Myocyte (in vitro differentiated cells): ENCODE data around the gene PSMA3. TPM values are rescaled to one million over a fixed set of nuclear protein-coding genes. Genes with fewer than 3 reads are reported as not detected.
"Not testable (repeated sequence)": the region's sequence is repeated elsewhere in the genome, so short reads cannot be mapped to it uniquely, and the experiment has no call there.

Experiments
- DNase-seq: peaks from one replicate; pipeline ENCODE4 v3.0.0-alpha.2; 2012; ENCODE audit warnings: low read depth
- polyA plus RNA-seq: library from polyadenylated mRNA; unstranded; fragments of >200 nt; gene quantifications from one replicate; pipeline ENCODE4 v1.2.1, GENCODE V29; 2012; ENCODE audit warnings: missing spikeins
- total RNA-seq: library from RNA; depleted of rRNA; stranded (reverse); fragments of >200 nt; gene quantifications from 2 replicates; pipeline ENCODE4 v1.2.3, GENCODE V29; 2014

The PSMA3 gene
- 83.0 and 88.5 TPM in 2 replicates for total RNA-seq
- 80.7 TPM for polyA plus RNA-seq

DNA sequence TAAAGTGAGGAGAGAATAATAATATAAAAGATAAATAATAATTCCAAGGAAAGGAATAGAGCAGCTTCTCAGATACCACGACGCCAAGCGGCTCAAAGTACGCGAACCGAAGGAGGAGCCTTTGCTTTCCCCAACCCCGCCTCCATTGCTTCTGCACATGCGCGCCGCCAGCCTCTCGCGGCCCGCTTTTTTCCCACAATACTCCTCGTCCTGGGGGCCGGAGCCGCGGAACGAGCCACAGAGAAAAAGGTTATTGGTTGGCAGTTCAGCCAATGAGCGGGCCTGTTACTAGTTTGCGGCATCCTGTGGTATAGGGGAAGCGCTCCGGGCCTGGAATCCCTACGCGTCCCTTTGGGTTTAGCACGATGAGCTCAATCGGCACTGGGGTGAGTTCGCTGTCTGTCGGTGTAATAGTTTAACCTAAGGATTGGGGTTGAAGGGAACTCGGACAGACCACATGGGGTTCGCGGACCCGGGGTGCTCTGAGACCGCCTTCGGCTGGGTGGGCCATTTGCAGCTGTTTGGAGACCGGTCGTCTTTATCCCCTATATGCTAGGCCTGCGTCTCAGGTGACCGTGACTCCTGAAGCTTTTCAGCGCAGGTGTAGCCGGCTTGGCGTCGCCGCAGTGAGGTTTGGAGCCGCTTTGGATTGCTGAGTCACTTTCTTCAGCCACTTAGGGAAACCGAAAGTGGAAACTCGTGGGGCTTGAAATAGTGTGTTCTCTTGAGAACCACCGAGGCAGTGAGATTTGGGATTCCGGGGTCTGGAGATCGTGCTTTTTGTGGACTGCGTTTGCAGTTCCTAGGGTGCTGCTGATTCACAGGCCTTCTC, at the start of gene PSMA3:
TSS of gene PSMA3 (plus strand) at position 288 of the 832 bp plus-strand sequence. CDS start at position 366, 78 bp downstream.
- peak; percentile 98 for DNase-seq

DNA sequence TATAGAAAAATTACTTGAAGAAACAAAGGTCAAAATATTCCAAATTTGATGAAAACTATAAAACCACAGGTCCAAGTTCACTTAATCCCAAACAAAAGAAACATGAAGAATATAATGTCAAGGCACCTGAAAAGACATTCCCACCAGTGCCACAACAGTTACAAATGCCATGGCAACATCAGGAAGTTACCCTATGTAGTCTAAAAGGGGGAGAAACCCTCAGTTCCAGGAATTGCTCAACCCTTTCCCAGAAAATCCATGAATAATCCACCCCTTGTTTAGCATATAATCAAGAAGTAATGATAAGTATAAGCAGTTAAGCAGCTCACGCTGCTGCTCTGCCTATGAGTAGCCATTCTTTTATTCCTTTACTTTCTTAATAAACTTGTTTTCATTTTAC, 48.4 kb upstream of the PSMA3 start:
- no peak for DNase-seq

DNA sequence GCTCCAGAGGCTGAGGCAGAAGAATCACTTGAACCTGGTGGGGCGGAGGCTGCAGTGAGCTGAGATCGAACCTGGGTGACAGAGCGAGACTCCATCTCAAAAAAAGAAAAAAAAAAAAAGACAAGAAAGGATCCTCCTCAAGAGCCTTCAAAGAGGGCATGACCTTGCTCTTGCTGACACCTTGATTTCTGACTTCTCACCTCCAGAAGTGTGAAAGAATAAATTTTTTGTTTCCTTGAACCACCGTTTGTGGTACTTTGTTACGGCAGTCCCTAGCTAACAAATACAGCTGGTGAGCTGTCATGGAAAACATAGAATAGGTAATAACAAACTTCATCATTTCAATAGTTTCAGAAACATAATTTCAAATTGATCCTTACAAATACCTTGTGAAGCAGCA, 46.6 kb upstream of the PSMA3 start:
- no peak for DNase-seq

DNA sequence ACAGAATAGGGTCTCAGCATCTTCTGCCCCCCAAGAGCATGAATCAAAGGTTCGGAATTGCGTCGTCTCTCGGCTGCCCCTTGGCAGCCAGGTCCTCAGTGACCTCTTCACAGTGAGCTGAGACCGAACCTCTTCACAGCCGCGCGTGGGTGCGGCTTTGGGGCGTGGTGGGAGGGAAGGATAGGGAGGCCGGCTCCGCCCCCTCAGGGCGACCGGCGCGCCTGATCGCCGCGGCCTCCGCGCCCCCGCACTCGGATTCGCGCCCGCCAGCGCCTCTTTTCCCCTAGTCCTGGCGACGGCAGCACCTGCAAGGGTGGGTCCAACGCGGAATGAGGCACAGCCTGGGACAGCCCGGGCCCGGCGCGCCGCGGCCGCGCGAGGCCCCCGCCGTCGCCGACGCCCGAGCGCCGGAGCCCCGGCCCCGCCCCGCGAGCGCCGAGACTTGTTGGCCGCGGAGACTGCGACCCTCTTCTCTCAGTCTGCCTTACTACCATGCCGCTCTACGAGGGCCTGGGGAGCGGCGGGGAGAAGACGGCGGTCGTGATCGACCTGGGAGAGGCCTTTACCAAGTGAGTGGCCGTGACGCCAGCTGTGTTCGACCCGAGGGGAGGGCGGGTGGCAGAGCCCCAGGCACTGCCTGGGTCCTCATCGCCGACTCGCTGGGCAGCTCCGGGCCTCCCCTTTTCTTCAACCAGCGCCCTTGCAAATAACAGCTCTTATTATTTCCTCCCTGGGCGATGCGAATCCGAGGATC, 44.7 kb upstream of the PSMA3 start, which contains the start of gene ACTR10:
TSS of gene ACTR10 (plus strand) at position 424 of the 754 bp plus-strand sequence. CDS start at position 493, 69 bp downstream.
- DNase-seq = peak; percentile 91

DNA sequence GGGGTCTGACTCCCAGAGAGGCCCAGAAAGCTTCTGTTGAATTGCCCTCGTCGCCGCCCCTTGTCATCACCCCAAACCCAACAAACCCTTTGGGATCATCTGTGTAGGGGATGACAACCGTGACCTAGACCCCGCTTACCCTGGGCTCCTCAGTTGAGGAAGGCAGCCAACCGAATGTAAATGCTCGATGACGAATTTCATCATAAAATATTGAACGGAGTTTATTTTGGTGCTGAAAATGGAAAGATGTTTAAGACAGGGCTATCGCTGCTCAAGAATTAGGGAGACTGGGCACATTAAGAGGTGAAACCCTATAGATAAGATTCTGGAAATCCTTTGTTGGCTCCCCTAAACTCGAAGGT, 44.2 kb upstream of the PSMA3 start:
- DNase-seq = no peak

DNA sequence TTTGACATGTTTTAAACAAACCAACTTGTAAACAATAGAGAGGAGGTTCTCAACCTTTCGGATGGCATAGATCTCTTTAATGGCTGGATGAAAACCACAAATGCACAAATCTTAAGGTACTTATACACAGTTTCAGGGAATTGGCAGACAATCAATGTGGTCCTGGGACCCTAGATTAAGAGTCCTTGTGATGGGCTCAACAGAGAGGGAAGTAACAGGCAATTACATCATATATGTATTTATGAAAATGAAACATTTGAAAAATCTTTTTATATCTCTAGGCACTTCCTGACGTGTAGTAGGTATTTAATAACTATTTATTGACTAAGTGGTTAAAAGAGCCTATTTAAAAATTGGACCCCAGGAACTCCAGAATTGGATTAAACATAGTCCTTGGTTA, 43.8 kb upstream of the PSMA3 start:
- no peak for DNase-seq

DNA sequence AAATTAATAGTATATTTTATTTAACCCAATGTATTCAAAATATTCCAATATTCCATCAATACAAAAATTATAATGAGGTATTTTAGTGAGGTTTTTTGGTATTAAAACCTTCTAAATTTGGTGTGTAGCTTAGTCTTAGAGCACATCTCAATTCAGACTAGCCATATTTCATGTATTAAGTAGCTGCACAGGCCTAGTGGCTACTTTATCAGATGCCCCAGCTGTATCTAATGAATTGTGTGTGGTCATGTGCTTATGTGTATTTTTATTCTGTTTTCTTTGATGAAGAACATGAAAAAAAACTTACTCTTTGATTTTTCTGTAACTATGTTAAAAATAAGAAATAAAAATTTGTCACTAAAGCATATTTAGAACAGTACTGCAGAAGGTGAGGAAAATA, 31.5 kb upstream of the PSMA3 start:
- no peak for DNase-seq

DNA sequence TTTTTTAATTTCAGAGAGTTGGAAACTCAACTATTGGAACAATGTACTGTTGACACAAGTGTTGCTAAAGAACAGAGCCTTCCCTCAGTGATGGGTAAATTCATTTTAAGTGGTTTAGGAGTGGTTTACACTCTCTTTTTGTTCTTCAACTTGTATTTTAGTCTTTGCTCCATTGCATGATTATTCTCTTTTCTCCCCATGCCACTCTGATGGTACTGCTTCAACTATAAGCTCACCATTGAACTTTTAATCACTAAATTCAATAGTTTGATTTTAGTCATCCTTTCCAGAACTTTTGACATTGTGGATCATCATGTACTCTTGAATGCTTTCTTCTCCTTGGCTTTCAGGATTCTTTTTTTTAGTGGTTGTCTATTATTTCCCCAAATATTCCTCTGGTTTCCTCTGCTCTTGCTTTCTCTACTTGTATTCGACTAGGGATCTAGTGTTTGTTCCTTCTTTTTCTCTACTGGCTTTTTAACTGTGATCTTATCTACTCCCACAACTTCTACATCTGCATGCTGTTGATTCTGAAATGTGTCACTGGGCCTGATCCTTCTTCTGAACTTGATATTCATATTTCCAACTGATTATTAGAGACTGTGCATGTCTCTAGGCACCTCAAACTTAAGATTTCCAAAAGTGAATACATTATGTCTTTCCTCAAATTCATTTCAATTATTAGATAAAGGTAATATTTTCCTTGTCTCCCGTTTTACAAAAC, 29.3 kb upstream of the PSMA3 start:
- DNase-seq = no peak

DNA sequence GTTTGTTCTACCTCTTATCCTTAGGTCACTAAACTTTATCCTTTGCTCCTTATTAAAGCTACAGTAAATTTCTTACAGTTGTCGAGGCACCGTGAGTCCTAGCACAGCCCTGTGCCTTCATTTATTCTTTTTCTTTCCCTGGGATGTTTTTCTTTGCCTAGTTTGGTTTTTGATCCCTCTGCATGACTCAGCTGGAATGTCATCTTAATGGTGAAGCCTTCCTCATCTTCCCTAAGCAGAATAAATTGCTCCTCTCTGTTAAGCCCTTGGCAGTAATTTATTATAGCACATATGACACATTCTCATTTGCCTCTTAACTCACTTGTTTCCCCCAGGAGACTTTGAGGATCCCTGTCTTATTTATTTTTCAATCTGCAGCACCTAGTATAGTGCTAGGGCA, 28.1 kb upstream of the PSMA3 start:
- DNase-seq = peak; percentile 28

DNA sequence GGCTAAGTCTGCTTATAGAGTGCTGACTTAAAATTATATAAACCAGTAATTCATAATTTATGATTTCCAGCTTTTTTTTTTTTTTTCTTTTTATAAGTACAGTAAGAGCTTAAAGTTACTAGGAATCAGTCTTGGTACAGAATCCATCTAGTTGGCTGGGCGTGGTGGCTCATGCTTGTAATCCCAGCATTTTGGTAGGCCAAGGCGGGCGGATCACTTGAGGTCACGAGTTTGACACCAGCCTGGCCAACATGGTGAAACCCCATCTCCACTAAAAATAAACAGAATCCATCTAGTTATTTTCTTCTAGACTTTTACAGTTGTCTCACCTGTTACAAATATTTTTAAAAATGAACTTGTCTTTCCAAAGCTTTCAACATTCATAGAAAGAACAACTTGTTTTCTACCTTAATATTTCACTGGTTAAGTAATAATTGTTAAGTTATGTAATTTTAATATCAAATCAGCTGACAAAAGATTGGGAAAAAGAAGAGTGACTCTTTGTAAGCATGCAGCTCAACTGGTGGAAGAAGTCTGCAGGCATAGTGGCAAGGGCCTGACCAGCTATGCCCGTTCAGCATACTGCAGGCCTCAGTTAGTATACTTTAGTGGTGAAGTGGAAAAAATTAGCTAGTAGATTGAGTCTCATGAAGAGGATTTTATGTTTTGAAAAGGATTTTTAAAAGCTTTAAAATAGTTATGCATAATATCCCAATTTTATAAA, 17.4 kb upstream of the PSMA3 start:
- peak; percentile 22 for DNase-seq

DNA sequence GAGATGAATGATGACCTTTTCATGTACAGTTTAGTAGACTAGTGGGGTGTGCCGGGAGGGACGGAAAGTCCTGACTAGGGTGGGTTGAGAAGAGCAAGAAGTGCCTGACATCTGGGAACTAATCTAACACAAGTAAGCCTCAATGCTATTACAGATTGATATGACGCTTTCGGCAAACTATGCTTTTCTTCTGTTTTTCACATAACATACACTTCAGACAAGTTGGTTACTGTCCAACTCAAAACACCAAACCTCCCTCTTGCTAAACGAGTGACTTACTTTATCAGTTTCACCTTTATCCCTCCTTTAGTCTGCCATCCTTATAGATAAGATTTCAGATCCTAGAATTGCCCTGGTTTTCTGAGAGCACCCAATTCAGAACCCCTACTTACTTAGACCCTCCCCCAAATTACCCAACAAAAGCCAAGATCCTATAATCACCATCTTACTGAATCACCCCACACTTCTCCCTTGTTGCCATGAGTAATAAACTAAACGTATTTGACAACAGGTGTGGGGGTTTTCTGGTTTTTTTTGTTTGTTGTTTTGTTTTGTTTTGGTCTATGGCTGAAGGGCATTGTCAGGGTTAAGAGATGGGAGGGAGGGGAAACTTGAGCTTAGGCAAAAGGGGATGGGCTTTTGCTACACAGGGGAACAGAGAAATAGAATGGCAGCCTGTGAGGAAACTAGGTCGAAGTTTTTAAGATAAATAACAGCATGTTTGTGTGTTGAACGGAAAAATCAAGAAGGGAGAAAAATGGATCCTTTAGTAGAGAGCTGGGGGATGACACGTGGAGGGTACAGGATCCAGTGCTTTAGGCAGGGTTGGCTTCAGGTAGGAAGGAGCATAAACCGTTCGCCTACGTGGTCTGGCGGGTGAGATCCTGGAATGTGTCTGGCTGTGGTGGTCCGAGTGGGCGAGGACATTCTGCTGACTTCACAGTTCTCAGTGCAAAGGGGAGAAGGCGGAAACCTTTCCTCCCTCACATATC, 6.1 kb upstream of the PSMA3 start:
- DNase-seq = peak; percentile 18

DNA sequence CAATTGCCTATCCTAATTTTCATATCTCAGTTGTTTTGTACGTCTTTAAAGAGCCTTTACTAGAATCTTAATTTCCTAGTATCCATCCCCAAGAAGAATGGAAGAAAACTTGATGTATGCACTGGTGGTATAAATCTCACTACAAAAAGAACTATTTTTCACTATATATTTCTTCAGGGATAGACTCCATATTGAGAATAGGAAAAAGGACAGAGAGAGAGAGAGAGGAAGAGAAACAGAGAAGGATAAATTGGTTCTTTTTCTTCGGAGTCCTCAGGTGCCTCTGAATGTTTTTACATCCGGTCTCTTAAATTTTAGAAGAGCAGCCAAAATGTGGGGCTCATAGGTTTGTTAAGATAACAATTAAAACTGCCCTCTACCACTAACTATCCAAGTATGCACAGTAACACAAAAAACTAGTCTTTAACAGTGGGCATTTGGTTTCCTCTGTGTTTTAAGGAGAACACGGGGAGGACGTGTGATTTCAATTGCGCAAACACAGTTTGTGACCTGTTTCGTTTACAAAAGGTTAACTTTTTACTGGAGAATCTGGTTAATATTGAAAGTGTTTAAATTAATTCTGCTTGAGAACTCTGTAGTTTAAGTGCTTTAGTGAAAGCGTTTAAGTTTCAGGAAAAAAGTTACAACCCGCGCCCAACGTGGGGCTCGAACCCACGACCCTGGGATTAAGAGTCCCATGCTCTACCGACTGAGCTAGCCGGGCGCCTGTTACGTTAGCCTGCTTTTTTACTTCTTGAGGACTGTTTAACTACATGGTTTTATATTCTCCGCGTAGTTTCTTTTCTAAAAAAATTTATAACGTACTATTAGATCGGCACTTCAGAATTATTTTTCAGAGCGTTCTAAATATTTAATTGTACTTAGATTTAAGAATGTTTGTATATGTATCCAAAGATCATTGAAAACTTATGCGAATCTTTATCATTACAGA, 5.1 kb upstream of the PSMA3 start:
- peak; percentile 66 for DNase-seq

DNA sequence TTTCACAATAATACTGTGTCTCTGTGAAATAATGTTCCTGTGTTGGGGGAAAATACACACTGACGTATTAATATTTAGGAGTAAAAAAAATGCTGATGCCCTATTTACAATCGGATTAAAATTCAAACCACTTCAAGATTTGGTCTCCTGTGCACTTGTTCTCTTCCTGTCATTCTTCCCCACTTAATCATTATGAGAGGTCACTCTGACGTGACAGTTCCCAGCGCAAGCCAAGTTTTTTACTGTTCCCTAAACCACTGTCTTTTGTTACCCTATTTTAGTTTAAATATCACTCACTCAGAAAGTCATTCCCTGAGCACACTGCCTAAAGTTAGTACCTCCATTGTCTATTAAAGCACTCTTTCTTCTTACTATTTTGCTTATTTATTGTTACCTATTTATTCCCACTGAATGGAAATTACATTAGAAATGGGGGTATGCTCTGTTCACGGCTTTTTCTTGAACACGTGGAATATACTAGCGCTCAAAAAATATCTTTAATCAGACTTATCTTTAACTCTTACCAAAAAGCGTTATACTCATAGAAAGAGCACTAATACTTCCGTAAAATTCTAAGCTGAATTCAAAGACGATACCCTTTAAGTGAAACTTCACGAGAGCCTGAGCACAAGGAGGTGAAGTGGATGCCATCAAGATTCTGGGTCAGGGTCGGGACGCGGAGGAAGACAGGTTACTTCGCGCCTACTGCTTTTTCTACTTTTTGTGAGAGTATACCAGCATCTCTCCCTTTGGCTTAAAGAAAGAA, 670 bp upstream of the PSMA3 start:
- peak; percentile 47 for DNase-seq

DNA sequence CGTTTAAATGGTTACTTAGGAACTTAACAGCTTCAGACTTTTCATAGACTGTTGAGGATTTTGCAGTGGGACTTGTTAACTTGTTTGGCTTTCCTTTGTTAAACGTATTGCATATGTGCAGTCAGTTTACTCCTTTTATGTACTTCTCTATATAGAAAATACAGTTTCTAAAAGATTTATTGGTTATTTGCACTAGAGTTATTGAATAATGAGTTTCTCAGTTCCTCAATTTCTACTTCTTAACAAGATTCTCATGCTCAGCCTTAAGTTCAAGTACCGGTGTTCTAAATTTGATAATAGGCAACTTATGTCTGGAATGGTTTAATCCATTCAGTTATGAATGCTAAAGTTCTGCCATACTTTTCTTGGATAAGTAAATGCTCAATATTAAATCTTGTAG, 919 bp downstream of the PSMA3 start:
- no peak for DNase-seq

DNA sequence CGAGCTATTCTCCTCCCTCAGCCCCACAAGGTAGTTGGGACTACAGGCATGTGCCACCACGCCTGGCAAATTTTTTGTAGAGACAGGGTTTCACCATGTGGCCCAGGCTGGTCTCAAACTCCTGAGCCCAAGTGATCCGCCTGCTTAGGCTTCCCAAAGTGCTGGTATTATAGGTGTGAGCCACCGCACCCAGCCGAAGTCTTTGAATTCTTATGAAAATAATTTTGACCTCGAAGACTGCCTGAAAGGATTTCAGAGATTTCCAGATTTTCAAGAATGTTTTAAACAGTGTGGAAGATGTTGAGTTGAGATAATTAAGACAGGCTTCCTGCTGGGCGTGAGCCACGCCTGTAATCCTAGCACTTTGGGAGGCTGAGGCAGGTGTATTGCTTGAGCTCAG, 5.0 kb downstream of the PSMA3 start:
- no peak for DNase-seq

DNA sequence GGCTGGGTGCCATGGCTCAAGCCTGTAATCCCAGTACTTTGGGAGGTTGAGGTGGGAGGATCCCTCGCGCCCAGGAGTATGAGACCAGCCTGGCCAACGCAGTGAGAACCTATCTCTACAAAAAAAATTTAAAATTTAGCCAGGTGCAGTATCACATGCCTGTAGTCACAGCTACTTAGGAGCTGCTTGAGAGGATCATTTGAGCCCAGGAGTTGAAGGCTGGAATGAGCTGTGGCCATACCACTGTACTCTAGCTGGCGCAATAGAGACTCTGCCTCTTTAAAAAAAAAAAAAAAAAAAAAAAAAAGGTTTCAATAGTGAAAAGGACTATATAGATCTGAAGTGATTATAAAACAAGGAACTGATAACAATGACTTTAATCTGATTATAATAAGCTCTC, 13.5 kb downstream of the PSMA3 start:
- DNase-seq = no peak

DNA sequence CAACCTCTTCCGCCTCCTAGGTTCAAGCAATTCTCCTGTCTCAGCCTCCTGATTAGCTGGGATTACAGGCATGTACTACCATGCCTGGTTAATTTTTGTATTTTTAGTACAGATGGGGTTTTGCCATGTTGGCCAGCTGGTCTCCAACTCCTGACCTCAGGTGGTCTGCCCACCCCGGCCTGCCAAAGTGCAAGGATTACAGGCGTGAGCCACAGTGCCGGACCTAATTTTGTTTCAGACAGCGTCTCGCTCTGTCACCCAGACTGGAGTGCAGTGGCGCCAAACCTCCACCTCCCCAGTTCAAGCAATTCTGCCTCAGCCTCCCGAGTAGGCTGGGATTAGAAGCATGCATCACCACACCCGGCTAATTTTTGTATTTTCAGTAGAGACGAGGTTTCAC, 17.4 kb downstream of the PSMA3 start:
- not testable (repeated sequence) for DNase-seq

DNA sequence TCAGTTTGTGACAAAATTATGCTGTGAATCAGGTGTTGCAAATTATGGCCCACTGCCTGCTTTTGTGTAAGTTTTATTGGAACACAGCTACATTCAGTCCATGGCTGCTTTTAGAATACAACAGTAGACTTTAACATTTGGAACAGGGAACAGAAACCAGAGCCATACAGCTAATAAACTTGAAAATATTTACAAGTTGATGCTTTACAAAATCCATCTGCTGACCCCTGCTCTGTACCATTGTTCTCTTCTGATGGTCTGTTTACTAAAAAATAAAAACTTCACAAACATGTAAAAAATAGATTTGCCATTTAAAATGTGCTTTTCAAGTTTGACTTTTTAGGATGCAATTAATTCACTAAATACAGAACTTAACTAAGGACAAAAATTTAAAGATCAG, 20.8 kb downstream of the PSMA3 start:
- no peak for DNase-seq
